ENCODE data around the gene SPOCK1. TPM values are rescaled to one million over a fixed set of nuclear protein-coding genes. Genes with fewer than 3 reads are reported as not detected.

Gene SPOCK1
- total and polyA plus RNA-seq, 2 of the 4 experiments (the other 2 are of a cell fraction) = 5.0 to 20.3 TPM

GRCh38 chr5:137510671-137511070, 11.5 kb upstream of the SPOCK1 start:
- no peaks in the 10 kb centered on the region for H4K20me1 ChIP-seq (ENCODE audit: insufficient read depth, low read length)
- dilution Hi-C loops (cut with HindIII; ENCODE audit: low sequenced_read_pairs, unreplicated experiment) = no loop called here
- no peaks in the 10 kb centered on the region for H3K9me1 ChIP-seq (ENCODE audit: insufficient read depth, low read length)
- TF ChIP-seq CHD1 (IDR thresholded peaks at IDR 0.05; ENCODE audit: low read depth, low read length) = no peak
- no peak for TF ChIP-seq MXI1 (IDR thresholded peaks at IDR 0.05; ENCODE audit: borderline replicate concordance, low read depth, low read length)
- TF ChIP-seq RCOR1 (IDR thresholded peaks at IDR 0.05; ENCODE audit: insufficient replicate concordance, low read length) = no peak
- TF ChIP-seq POLR2A (IDR thresholded peaks at IDR 0.05; ENCODE audit: low read depth, low read length) = no peak
- TF ChIP-seq FOS (IDR thresholded peaks at IDR 0.05; ENCODE audit: low read depth, low read length) = no peak
- no peak for TF ChIP-seq RFX5 (IDR thresholded peaks at IDR 0.05; ENCODE audit: low read depth, low read length)
- no peak for TF ChIP-seq SMC3 (IDR thresholded peaks at IDR 0.05; ENCODE audit: low read depth, low read length)
- ATAC-seq (ENCODE audit: low read depth) = no peak
- no peak overlapping the region for H3K18ac ChIP-seq (ENCODE audit: low read depth, low read length)
- H3K14ac ChIP-seq (replicated peaks; ENCODE audit: low read depth, low read length) = no peak overlapping the region
- H2BK20ac ChIP-seq (ENCODE audit: low read depth, low read length) = no peak overlapping the region
- WGBS, 2 experiments (ENCODE audit: extremely low coverage in 2 of 2, insufficient read length in 1 of 2) = no CpG with 5 or more reads among the region's 1 CpG
- no peak overlapping the region for H4K5ac ChIP-seq (ENCODE audit: low read depth, low read length)
- in situ Hi-C loops (cut with MboI; ENCODE audit: low sequenced_read_pairs) = no loop called here
- no peak overlapping the region for H3K27ac ChIP-seq (ENCODE audit: insufficient read depth, low read length)
- no peak overlapping the region for H2BK120ac ChIP-seq (ENCODE audit: low read depth, low read length)
- no peak overlapping the region for H3K23ac ChIP-seq (ENCODE audit: low read depth, low read length)
- H2AFZ ChIP-seq (replicated peaks; ENCODE audit: low read length, poor library complexity) = no peak overlapping the region
- no peak overlapping the region for H3K4me2 ChIP-seq (ENCODE audit: low read depth, low read length)
- H2BK15ac ChIP-seq (ENCODE audit: low read depth, low read length) = no peak overlapping the region
- no peaks in the 10 kb centered on the region for H3K9me3 ChIP-seq (ENCODE audit: control insufficient read depth, insufficient read depth, low read length)
- H3K79me1 ChIP-seq (ENCODE audit: low read depth in 1 of 2, low read length in 2 of 2) = no peaks in the 10 kb centered on the region
- H3K4me1 ChIP-seq (ENCODE audit: control insufficient read depth, insufficient read depth, low read length) = no peaks in the 10 kb centered on the region
- no peak overlapping the region for H3K9ac ChIP-seq (ENCODE audit: low read depth, low read length)
- no peak overlapping the region for H4K8ac ChIP-seq (ENCODE audit: low read depth in 2 of 2, low read length in 2 of 2)
- no peaks in the 10 kb centered on the region for H3K27me3 ChIP-seq (ENCODE audit: control insufficient read depth, insufficient read depth, low read length)
- H3K4ac ChIP-seq (ENCODE audit: low read depth, low read length) = no peak overlapping the region
- no peak overlapping the region for H3K56ac ChIP-seq (ENCODE audit: extremely low read depth, insufficient read depth, low read length)
- no peak overlapping the region for H2BK5ac ChIP-seq (ENCODE audit: low read depth, low read length, poor library complexity, severe bottlenecking)
- no TSS peak for BruUV-seq (replicated peaks)
- H2AK9ac ChIP-seq (replicated peaks; ENCODE audit: low read depth, low read length, poor library complexity) = no peak overlapping the region
- no peak overlapping the region for H4K91ac ChIP-seq (ENCODE audit: insufficient read depth, low read depth, low read length)
- intact Hi-C loops (cut with micrococcal nuclease) = no loop called here
- no peak overlapping the region for H2AK5ac ChIP-seq (ENCODE audit: low read depth, low read length)
- H3K4me3 ChIP-seq (ENCODE audit: insufficient read depth, low read depth, low read length) = no peak overlapping the region
- DNase-seq = no peak
- CTCF ChIA-PET = no interaction called here
- POLR2A ChIA-PET (ENCODE audit: unreplicated experiment) = no interaction called here
- no peaks in the 10 kb centered on the region for H3K36me3 ChIP-seq (ENCODE audit: control insufficient read depth, insufficient read depth, low read length)

Data from IMR-90 (cell line).